Fibroblast of pulmonary artery (primary cell): ENCODE measurements around the gene LNX2.

Experiments used
- DNase-seq: peaks from one replicate; pipeline ENCODE4 v3.0.0-alpha.2; 2010; ENCODE audit warnings: low read depth
- H3K4me3 ChIP-seq: replicated peaks from 2 replicates; pipeline ENCODE4 v1.5.1; 2011; ENCODE audit warnings: low read depth, mild to moderate bottlenecking, control low read depth, low read length, moderate library complexity
- TF ChIP-seq, protein P1 (sequence below): IDR thresholded peaks from 2 replicates; pipeline ENCODE4 v1.5.1; 2011; ENCODE audit warnings: mild to moderate bottlenecking, control low read depth, low read length, inconsistent platforms; ENCODE audit errors: missing control alignments

LNX2 gene

DNA sequence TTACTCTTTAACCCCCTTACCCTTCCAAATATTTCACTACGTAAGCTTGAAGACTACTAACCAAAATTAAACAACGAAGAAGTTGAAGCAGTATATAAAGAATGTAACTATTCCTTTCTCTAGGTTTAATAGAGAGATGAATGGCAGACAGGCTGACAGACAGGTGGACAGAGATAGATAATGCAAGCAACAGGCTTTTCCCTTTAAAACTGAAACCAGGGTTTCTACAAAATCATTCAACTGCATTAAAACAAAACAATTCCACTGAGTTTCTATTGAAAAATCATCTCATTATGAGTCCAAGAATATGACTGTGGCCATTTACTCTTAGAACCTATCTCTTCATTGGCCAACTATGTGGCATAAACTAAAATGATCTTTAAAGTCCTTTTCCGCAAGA lies 15.2 kb downstream of the LNX2 start:
- TF ChIP-seq, protein P1, sequence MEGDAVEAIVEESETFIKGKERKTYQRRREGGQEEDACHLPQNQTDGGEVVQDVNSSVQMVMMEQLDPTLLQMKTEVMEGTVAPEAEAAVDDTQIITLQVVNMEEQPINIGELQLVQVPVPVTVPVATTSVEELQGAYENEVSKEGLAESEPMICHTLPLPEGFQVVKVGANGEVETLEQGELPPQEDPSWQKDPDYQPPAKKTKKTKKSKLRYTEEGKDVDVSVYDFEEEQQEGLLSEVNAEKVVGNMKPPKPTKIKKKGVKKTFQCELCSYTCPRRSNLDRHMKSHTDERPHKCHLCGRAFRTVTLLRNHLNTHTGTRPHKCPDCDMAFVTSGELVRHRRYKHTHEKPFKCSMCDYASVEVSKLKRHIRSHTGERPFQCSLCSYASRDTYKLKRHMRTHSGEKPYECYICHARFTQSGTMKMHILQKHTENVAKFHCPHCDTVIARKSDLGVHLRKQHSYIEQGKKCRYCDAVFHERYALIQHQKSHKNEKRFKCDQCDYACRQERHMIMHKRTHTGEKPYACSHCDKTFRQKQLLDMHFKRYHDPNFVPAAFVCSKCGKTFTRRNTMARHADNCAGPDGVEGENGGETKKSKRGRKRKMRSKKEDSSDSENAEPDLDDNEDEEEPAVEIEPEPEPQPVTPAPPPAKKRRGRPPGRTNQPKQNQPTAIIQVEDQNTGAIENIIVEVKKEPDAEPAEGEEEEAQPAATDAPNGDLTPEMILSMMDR, result no peak
- no peak for DNase-seq
- H3K4me3 ChIP-seq, result no peak overlapping the region

DNA sequence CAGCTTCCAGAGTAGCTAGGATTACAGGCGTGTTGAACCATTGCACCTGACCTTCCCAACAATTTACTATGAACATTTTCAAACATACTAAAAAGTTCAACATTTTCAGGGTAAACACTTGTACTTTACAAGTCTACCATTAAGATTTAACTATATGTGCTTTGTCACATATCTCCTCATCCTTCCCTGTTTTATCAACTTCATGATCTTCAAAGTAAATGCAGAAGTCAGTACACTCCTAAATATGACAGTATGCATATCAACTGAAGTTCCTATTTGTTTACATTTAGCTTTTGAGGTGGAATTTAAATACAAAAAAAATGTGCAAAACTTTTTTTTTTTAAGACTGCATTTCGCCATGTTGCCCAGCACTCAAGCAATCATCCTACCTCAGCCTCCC lies 18.5 kb downstream of the LNX2 start:
- no peak for DNase-seq
- TF ChIP-seq, protein P1, result no peak
- no peak overlapping the region for H3K4me3 ChIP-seq

DNA sequence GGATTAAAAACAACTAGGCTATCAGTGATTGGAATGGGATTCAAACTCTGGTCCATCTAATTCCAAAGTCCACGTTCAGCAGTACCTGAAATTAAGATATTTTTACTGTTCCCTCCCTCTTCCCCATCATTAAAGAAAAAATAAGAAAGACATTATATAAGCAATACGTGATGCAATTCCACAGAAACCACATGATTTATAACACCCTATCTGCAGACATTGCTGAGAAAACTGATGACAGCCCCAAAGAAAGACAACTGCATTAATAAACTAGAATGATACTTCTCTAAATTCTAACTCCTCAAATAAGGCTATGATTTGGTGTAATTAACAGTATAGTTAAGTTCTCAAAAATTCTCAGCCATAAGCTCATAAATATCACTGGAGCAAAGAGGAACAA lies 19.1 kb downstream of the LNX2 start:
- no peak overlapping the region for H3K4me3 ChIP-seq
- no peak for DNase-seq
- TF ChIP-seq, protein P1, result no peak

DNA sequence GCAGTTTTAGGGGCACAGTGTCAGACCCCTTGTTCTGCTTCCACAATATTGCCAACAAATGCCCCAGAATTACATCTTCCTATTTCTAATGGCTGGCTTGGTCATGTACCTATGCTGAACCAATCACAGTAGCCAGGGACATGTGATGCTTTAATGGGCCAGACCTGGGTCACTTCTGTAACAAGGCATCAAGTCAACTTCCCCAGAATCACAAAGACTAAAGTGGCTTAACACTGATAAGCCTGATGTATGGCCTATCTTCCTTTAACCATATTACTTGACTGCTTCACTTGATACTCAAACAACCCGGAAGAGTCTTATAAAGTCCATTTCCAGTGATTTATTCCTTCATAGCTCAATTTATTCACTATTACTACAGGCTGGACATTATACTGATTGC lies 19.6 kb downstream of the LNX2 start:
- no peak for DNase-seq
- H3K4me3 ChIP-seq, result no peak overlapping the region
- TF ChIP-seq, protein P1, result no peak

DNA sequence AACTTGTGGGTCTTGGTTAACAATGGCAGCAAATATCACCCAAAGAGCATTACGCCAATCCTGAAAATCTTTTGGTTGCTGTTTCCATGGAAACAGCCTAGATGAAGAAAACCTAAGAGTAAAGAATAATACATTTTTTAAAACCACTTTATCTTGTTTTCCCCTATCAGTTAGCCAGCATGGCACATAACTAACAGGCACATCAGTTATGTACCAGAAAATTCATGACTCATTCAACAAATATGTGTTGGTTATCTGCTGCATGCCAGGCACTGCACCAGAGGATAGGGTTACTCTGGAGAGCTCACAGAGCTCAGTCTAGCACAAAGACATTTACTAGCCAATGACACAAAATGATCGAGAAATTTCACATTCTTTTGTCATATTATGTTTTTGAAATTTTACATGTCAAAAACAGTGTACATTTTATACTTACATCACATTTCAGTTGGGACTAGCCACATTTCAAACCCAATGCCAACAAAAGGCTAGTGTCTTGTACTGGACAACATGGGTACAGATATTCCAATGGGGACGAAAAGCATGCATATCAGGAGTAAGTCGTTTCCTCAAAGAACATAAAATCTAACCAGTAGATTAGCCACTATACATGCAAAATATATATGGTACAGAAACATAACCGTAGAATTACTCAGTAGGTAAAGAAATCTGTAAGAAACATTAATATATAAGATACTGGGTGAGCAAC lies 20.3 kb downstream of the LNX2 start:
- DNase-seq, result peak; percentile 80
- TF ChIP-seq, protein P1, result no peak
- H3K4me3 ChIP-seq, result no peak overlapping the region

DNA sequence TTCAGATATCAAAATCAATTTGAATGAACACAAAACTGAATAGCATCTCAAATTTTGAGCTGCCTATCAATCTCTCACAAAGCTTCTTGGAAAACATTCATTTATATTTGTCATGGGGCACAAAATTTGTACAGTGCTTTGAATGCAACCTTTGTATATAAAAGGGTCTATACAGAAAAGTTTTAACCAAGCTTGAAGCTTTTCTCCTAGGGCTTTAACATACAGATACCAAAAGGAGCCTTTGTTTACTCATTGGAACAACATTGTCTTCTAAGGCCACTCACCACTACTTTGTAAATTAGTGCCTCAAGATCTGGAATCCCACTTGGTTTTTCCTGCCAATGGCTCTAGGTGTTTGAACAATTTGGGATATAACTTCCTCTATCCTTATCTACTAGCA lies 21.2 kb downstream of the LNX2 start:
- TF ChIP-seq, protein P1, result no peak
- no peak overlapping the region for H3K4me3 ChIP-seq
- no peak for DNase-seq

DNA sequence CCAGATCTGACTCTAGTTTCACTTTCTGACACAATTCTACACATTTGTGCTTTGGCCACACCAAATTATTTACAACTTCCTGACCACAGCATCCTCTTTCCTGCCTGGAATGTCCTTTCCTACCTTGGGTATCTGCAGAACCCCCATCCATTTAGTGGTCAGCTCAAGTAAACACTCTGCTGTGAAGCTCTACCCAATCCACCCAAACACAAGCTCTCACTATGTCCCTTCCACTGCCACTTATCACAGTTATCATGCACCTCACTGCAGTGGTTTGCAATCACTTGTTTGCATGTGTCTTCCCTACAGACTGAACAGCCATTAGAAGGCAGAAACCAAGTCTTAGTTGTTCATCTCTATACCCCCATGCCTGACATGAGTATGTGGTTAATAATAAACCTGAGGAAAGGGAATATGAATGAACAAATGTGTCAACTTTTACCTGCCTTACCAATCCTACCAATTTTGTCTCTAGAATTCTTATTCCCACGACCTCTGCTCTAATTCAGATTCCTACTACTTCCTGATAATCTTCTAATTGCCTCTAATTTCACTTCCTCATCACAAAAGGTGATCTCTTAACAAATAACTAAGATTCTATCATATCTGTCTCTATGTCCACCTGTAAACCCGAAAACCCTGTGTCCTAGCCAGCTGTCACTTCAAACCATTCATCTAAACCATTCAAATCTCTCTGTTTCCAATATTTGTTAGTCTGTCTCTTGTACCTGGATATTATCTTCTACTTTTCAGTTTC lies 25.1 kb downstream of the LNX2 start:
- no peak for DNase-seq
- TF ChIP-seq, protein P1, result no peak
- H3K4me3 ChIP-seq, result no peak overlapping the region
